Dermis microvascular lymphatic vessel endothelial cell (primary cell): ENCODE results near the gene NAALADL1. TPM values are rescaled to one million over a fixed set of nuclear protein-coding genes. Genes with fewer than 3 reads are reported as not detected.

ENCODE experiments used
- DNase-seq, 2 donors: peaks; one replicate each; pipeline versions ENCODE4 v3.0.0 to v3.0.0-alpha.2; 2010; ENCODE audit warnings: low read depth in 2 of 2
- total RNA-seq: library from RNA; depleted of rRNA; stranded (reverse); fragments of >200 nt; gene quantifications from 2 replicates; pipeline ENCODE4 v1.2.1, GENCODE V29; 2014

Gene NAALADL1, protein sequence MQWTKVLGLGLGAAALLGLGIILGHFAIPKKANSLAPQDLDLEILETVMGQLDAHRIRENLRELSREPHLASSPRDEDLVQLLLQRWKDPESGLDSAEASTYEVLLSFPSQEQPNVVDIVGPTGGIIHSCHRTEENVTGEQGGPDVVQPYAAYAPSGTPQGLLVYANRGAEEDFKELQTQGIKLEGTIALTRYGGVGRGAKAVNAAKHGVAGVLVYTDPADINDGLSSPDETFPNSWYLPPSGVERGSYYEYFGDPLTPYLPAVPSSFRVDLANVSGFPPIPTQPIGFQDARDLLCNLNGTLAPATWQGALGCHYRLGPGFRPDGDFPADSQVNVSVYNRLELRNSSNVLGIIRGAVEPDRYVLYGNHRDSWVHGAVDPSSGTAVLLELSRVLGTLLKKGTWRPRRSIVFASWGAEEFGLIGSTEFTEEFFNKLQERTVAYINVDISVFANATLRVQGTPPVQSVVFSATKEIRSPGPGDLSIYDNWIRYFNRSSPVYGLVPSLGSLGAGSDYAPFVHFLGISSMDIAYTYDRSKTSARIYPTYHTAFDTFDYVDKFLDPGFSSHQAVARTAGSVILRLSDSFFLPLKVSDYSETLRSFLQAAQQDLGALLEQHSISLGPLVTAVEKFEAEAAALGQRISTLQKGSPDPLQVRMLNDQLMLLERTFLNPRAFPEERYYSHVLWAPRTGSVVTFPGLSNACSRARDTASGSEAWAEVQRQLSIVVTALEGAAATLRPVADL
- 15.1 and 16.6 TPM in 2 replicates for total RNA-seq

DNA sequence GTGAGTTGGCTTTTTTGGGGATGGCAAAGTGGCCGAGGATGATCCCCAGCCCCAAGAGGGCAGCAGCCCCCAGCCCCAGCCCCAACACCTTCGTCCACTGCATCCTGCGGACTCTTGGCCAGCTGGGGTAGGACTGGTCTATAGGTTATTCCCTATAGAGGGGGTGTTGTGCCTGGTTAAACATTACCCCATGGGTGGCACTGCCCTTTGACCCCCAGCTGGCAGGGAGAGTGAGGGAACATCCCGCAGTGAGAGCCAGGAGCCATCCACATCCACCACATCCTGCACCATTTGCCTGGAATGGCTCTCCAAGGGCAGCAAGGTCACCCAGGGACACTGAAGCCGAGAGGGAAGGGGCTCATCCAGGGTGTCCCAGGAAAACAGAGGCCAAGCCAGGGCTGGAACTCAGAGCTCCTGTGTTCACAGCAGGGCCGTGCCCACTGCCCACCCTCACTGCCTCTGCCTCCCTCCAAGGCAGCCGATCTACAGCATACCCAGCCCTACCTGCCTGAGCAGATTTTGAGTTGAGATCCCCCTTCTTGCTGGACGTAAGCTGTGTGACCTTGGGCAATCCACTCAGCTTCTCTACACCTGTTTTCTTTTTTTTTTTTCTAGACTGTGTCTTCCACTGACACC lies at the start of gene NAALADL1:
Gene NAALADL1, minus strand, starts transcription at position 135 of the 636 bp plus-strand sequence. Its CDS starts 32 bp downstream, at position 103.
- no peak for DNase-seq

DNA sequence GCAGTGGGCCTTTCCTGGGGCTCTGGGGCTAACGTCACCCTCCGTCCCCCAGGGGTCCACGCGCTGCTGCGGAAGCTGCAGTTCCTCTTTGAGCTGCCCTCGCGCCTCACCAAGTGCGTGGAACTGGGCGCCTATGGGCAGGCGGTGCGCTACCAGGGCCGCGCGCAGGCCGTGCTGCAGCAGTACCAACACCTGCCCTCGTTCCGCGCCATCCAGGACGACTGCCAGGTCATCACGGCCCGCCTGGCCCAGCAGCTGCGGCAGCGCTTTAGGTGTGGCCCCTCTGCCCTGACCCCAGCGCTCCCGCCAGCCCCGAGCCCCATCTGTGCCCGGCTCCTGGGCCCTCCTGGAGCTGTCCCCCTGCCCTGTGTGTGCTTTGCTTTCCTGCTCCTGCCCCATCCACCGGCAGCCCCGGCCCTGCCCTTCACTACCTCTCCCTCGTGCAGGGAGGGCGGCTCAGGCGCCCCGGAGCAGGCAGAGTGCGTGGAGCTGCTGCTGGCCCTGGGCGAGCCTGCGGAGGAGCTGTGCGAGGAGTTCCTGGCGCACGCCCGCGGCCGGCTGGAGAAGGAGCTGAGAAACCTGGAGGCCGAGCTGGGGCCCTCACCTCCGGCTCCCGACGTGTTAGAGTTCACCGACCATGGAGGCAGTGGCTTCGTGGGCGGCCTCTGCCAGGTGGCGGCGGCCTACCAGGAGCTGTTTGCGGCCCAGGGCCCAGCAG lies 49.6 kb upstream of the NAALADL1 start:
- no peak for DNase-seq

GRCh38 chr11:65107078-65107477 lies 48.7 kb upstream of the NAALADL1 start:
- DNase-seq: no peak

- no peak for DNase-seq
Measured at GRCh38 chr11:65104628-65105027, 46.3 kb upstream of the NAALADL1 start.

GRCh38 chr11:65103476-65103875 lies 45.1 kb upstream of the NAALADL1 start:
- DNase-seq: no peak

- peak in 1 of 2 donors; percentile 65 for DNase-seq
Measured at GRCh38 chr11:65102142-65103095, 44.1 kb upstream of the NAALADL1 start.

GRCh38 chr11:65100674-65101350 lies 42.5 kb upstream of the NAALADL1 start:
- no peak for DNase-seq

GRCh38 chr11:65096926-65097325 lies 38.6 kb upstream of the NAALADL1 start:
- DNase-seq: no peak

DNA sequence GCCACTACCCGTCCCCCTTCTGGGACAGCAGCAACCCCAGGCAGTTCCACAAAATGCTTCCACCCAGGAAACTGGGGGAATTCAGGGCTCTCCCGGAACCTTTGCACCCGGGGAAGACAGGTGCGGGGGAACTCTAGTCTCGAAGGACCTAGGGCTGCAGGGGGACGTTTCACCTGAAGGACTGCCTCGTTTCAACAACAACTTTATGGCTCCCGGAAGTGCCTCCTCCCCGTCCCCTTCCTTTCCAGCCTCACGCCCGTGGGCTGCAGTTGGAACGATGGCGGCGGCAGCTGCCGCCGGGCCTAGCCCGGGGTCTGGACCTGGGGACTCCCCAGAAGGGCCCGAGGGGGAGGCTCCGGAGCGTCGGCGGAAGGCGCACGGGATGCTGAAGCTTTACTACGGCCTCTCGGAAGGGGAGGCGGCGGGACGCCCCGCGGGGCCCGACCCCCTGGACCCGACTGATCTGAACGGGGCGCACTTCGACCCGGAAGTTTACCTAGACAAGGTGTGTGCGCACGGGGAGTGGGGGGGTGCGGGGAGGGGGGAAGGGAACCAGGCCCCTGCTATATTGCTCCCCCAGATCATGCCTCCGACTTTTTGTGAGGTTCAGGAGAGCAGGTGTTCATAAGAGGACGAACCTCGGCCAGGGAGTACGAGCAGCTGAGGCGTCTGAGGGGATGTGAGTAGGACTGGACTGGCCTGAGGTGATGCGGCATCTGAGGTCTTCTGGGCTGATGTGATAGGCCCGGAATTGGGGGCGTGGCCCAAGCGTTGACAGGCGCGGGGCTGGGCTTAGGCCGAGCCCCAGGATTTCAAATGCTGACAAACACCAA lies 37.8 kb upstream of the NAALADL1 start, which contains the start of gene VPS51:
Gene VPS51, plus strand, starts transcription at position 241 of the 833 bp plus-strand sequence. Its CDS starts 37 bp downstream, at position 278.
- DNase-seq: peak; percentile 91

- DNase-seq: no peak
Measured at GRCh38 chr11:65095427-65095826, 37.1 kb upstream of the NAALADL1 start.

GRCh38 chr11:65090628-65091027 lies 32.3 kb upstream of the NAALADL1 start:
- no peak for DNase-seq

- no peak for DNase-seq
Measured at GRCh38 chr11:65089621-65090020, 31.3 kb upstream of the NAALADL1 start.

DNA sequence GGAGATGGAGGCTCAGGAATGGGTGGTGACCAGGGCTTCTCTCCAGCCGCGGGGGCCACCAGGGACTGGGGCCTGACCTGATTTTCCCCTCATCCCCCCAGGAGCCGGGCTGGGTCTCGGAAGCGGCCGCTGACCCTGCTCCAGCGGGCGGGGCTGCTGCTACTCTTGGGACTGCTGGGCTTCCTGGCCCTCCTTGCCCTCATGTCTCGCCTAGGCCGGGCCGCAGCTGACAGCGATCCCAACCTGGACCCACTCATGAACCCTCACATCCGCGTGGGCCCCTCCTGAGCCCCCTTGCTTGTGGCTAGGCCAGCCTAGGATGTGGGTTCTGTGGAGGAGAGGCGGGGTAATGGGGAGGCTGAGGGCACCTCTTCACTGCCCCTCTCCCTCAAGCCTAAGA lies 29.5 kb upstream of the NAALADL1 start:
- no peak for DNase-seq

DNA sequence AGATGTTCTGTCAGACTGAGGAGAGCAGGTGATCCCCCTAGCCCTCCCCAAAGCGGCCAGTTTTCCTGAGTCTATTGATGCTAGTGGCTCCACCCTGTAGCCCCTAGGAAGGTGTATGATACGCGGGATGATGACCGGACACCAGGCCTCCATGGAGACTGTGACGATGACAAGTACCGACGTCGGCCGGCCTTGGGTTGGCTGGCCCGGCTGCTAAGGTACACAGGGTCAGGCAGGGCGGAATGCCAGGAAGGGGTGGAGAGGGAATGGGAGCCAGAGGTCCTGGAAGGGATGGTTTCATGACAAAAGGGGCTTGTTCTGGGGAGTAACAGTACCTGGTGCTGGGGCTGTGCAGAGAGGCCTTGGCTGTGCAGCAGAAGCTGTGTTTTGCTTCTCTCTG lies 28.9 kb upstream of the NAALADL1 start:
- no peak for DNase-seq

GRCh38 chr11:65086809-65087208 lies 28.5 kb upstream of the NAALADL1 start:
- no peak for DNase-seq

- no peak for DNase-seq
Measured at GRCh38 chr11:65085446-65085845, 27.1 kb upstream of the NAALADL1 start.

GRCh38 chr11:65084598-65085375 lies 26.4 kb upstream of the NAALADL1 start:
- DNase-seq: no peak
